ENCODE measurements around the gene TEX51.

The TEX51 gene

GRCh38 chr2:126886211-126886915, 12.3 kb upstream of the TEX51 start:
- Histone ChIP-seq H3K27me3 (ENCODE audit: control insufficient read depth, insufficient read depth, low read length) (no peaks in the 10 kb centered on the region), H3K27ac (ENCODE audit: low read depth, low read length) (no peak overlapping the region), H3K9ac (ENCODE audit: low read depth, low read length) (no peak overlapping the region), H3K4me3 (ENCODE audit: low read depth, low read length) (peak overlapping the region; percentile 48; the same call in 1 of the 2 replicates), H3K4me1 (ENCODE audit: control insufficient read depth, insufficient read depth, low read length) (no peaks in the 10 kb centered on the region; the same call in 1 of the 2 replicates), H3K36me3 (ENCODE audit: control insufficient read depth, insufficient read depth, low read length) (no peaks in the 10 kb centered on the region), H3K9me3 (ENCODE audit: control insufficient read depth, insufficient read depth, low read length) (no peaks in the 10 kb centered on the region)

GRCh38 chr2:126886916-126887280, 11.8 kb upstream of the TEX51 start:
- H3K36me3 ChIP-seq (ENCODE audit: control insufficient read depth, insufficient read depth, low read length): no peaks in the 10 kb centered on the region

GRCh38 chr2:126887506-126887905, 11.2 kb upstream of the TEX51 start:
- Histone ChIP-seq H3K36me3 (ENCODE audit: control insufficient read depth, insufficient read depth, low read length) (no peaks in the 10 kb centered on the region), H3K9me3 (ENCODE audit: control insufficient read depth, insufficient read depth, low read length) (no peaks in the 10 kb centered on the region), H3K9ac (ENCODE audit: low read depth, low read length) (no peak overlapping the region), H3K4me3 (ENCODE audit: low read depth, low read length) (no peak overlapping the region), H3K27ac (ENCODE audit: low read depth, low read length) (no peak overlapping the region), H3K4me1 (ENCODE audit: control insufficient read depth, insufficient read depth, low read length) (no peaks in the 10 kb centered on the region; the same call in 1 of the 2 replicates), H3K27me3 (ENCODE audit: control insufficient read depth, insufficient read depth, low read length) (no peaks in the 10 kb centered on the region)

More at GRCh38 chr2:126886916-126887280, 11.8 kb upstream of the TEX51 start:
- Histone ChIP-seq H3K4me3 (ENCODE audit: low read depth, low read length) (no peak overlapping the region), H3K27ac (ENCODE audit: low read depth, low read length) (no peak overlapping the region), H3K4me1 (ENCODE audit: control insufficient read depth, insufficient read depth, low read length) (no peaks in the 10 kb centered on the region; the same call in 1 of the 2 replicates), H3K27me3 (ENCODE audit: control insufficient read depth, insufficient read depth, low read length) (no peaks in the 10 kb centered on the region), H3K9ac (ENCODE audit: low read depth, low read length) (no peak overlapping the region), H3K9me3 (ENCODE audit: control insufficient read depth, insufficient read depth, low read length) (no peaks in the 10 kb centered on the region)

GRCh38 chr2:126888046-126888445, 10.6 kb upstream of the TEX51 start:
- Histone ChIP-seq H3K9ac (ENCODE audit: low read depth, low read length) (no peak overlapping the region), H3K4me3 (ENCODE audit: low read depth, low read length) (no peak overlapping the region), H3K36me3 (ENCODE audit: control insufficient read depth, insufficient read depth, low read length) (no peaks in the 10 kb centered on the region), H3K27me3 (ENCODE audit: control insufficient read depth, insufficient read depth, low read length) (no peaks in the 10 kb centered on the region), H3K9me3 (ENCODE audit: control insufficient read depth, insufficient read depth, low read length) (no peaks in the 10 kb centered on the region), H3K27ac (ENCODE audit: low read depth, low read length) (no peak overlapping the region), H3K4me1 (ENCODE audit: control insufficient read depth, insufficient read depth, low read length) (no peaks in the 10 kb centered on the region; the same call in 1 of the 2 replicates)

- H3K4me3 ChIP-seq (ENCODE audit: low read depth, low read length): no peak overlapping the region
- no peak overlapping the region for H3K27ac ChIP-seq (ENCODE audit: low read depth, low read length)
- no peaks in the 10 kb centered on the region; the same call in 1 of the 2 replicates for H3K4me1 ChIP-seq (ENCODE audit: control insufficient read depth, insufficient read depth, low read length)
- H3K27me3 ChIP-seq (ENCODE audit: control insufficient read depth, insufficient read depth, low read length): peaks cover 3% of the 10 kb centered on the region; the same call in 1 of the 2 replicates
- H3K36me3 ChIP-seq (ENCODE audit: control insufficient read depth, insufficient read depth, low read length): no peaks in the 10 kb centered on the region
- no peaks in the 10 kb centered on the region for H3K9me3 ChIP-seq (ENCODE audit: control insufficient read depth, insufficient read depth, low read length)
- H3K9ac ChIP-seq (ENCODE audit: low read depth, low read length): no peak overlapping the region
Observed at GRCh38 chr2:126889071-126889470, 9.6 kb upstream of the TEX51 start.

GRCh38 chr2:126889496-126890135, 9.1 kb upstream of the TEX51 start:
- Histone ChIP-seq H3K27me3 (ENCODE audit: control insufficient read depth, insufficient read depth, low read length) (peaks cover 3% of the 10 kb centered on the region; the same call in 1 of the 2 replicates), H3K4me3 (ENCODE audit: low read depth, low read length) (no peak overlapping the region), H3K4me1 (ENCODE audit: control insufficient read depth, insufficient read depth, low read length) (no peaks in the 10 kb centered on the region; the same call in 1 of the 2 replicates), H3K9ac (ENCODE audit: low read depth, low read length) (no peak overlapping the region), H3K36me3 (ENCODE audit: control insufficient read depth, insufficient read depth, low read length) (no peaks in the 10 kb centered on the region), H3K27ac (ENCODE audit: low read depth, low read length) (no peak overlapping the region), H3K9me3 (ENCODE audit: control insufficient read depth, insufficient read depth, low read length) (no peaks in the 10 kb centered on the region)

- H3K9me3 ChIP-seq (ENCODE audit: control insufficient read depth, insufficient read depth, low read length): no peaks in the 10 kb centered on the region
- no peak overlapping the region for H3K9ac ChIP-seq (ENCODE audit: low read depth, low read length)
- peaks cover 3% of the 10 kb centered on the region; the same call in 1 of the 2 replicates for H3K27me3 ChIP-seq (ENCODE audit: control insufficient read depth, insufficient read depth, low read length)
- H3K4me3 ChIP-seq (ENCODE audit: low read depth, low read length): no peak overlapping the region
- no peaks in the 10 kb centered on the region for H3K36me3 ChIP-seq (ENCODE audit: control insufficient read depth, insufficient read depth, low read length)
- H3K4me1 ChIP-seq (ENCODE audit: control insufficient read depth, insufficient read depth, low read length): no peaks in the 10 kb centered on the region; the same call in 1 of the 2 replicates
- no peak overlapping the region for H3K27ac ChIP-seq (ENCODE audit: low read depth, low read length)
Observed at GRCh38 chr2:126890136-126890510, 8.6 kb upstream of the TEX51 start.

- Histone ChIP-seq H3K27ac (ENCODE audit: low read depth, low read length) (no peak overlapping the region), H3K9ac (ENCODE audit: low read depth, low read length) (no peak overlapping the region), H3K27me3 (ENCODE audit: control insufficient read depth, insufficient read depth, low read length) (peaks cover 3% of the 10 kb centered on the region; the same call in 1 of the 2 replicates), H3K9me3 (ENCODE audit: control insufficient read depth, insufficient read depth, low read length) (no peaks in the 10 kb centered on the region), H3K4me3 (ENCODE audit: low read depth, low read length) (no peak overlapping the region), H3K4me1 (ENCODE audit: control insufficient read depth, insufficient read depth, low read length) (no peaks in the 10 kb centered on the region; the same call in 1 of the 2 replicates), H3K36me3 (ENCODE audit: control insufficient read depth, insufficient read depth, low read length) (no peaks in the 10 kb centered on the region)
Observed at GRCh38 chr2:126890551-126891450, 7.9 kb upstream of the TEX51 start.

- no peaks in the 10 kb centered on the region for H3K9me3 ChIP-seq (ENCODE audit: control insufficient read depth, insufficient read depth, low read length)
- H3K4me1 ChIP-seq (ENCODE audit: control insufficient read depth, insufficient read depth, low read length): no peaks in the 10 kb centered on the region
- no peak overlapping the region for H3K4me3 ChIP-seq (ENCODE audit: low read depth, low read length)
- H3K36me3 ChIP-seq (ENCODE audit: control insufficient read depth, insufficient read depth, low read length): no peaks in the 10 kb centered on the region
- peaks cover 3% of the 10 kb centered on the region; the same call in 1 of the 2 replicates for H3K27me3 ChIP-seq (ENCODE audit: control insufficient read depth, insufficient read depth, low read length)
- no peak overlapping the region for H3K27ac ChIP-seq (ENCODE audit: low read depth, low read length)
- no peak overlapping the region for H3K9ac ChIP-seq (ENCODE audit: low read depth, low read length)
Observed at GRCh38 chr2:126891681-126892500, 6.8 kb upstream of the TEX51 start.

GRCh38 chr2:126893153-126893552, 5.5 kb upstream of the TEX51 start:
- no peak overlapping the region for H3K27ac ChIP-seq (ENCODE audit: low read depth, low read length)
- H3K9ac ChIP-seq (ENCODE audit: low read depth, low read length): no peak overlapping the region
- no peaks in the 10 kb centered on the region for H3K9me3 ChIP-seq (ENCODE audit: control insufficient read depth, insufficient read depth, low read length)
- no peaks in the 10 kb centered on the region for H3K4me1 ChIP-seq (ENCODE audit: control insufficient read depth, insufficient read depth, low read length)
- H3K36me3 ChIP-seq (ENCODE audit: control insufficient read depth, insufficient read depth, low read length): no peaks in the 10 kb centered on the region
- H3K4me3 ChIP-seq (ENCODE audit: low read depth, low read length): no peak overlapping the region
- H3K27me3 ChIP-seq (ENCODE audit: control insufficient read depth, insufficient read depth, low read length): peaks cover 3% of the 10 kb centered on the region; the same call in 1 of the 2 replicates
